GM13977 (cell line): ENCODE results near the gene ITIH2.

Experiments used
- DNase-seq: peaks from one replicate; pipeline ENCODE4 v3.0.0; 2012; ENCODE audit warnings: low spot score
- in situ Hi-C: fragments of 300-500 bp; cut with MboI; formaldehyde crosslinking; loops from one replicate; pipeline ENCODE4 v1.12.0; 2022; ENCODE audit warnings: low sequenced_read_pairs, low pct_unique_long_range_greater_than_20kb, mixed read lengths, inconsistent platforms; ENCODE audit not compliant: unreplicated experiment
- TF ChIP-seq, protein P1 (sequence below): IDR thresholded peaks from 2 replicates; pipeline ENCODE4 v1.5.1; 2012; ENCODE audit warnings: mild to moderate bottlenecking, control low read depth; ENCODE audit not compliant: insufficient read depth; ENCODE audit errors: extremely low read depth, missing control alignments

Gene ITIH2

DNA sequence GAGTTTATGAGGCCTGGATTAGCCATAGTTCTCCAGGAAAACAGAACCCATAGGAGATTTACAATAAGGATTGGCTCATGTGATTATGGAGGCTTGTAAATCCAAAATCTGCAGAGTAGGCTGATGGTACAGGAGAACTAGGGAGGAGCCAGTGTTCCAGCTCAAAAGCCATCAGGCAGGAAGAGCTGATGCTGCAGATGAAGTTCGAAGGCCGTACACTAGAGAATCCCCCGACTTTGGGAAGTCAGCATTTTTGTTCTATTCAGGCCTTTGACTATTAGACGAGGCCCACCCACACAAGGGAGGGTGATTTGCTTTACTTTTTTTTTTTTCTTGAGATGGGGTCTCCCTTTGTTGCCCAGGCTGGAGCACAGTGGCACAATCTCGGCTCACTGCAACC lies 47.1 kb downstream of the ITIH2 start:
- in situ Hi-C loops: no loop called here
- TF ChIP-seq, protein P1, sequence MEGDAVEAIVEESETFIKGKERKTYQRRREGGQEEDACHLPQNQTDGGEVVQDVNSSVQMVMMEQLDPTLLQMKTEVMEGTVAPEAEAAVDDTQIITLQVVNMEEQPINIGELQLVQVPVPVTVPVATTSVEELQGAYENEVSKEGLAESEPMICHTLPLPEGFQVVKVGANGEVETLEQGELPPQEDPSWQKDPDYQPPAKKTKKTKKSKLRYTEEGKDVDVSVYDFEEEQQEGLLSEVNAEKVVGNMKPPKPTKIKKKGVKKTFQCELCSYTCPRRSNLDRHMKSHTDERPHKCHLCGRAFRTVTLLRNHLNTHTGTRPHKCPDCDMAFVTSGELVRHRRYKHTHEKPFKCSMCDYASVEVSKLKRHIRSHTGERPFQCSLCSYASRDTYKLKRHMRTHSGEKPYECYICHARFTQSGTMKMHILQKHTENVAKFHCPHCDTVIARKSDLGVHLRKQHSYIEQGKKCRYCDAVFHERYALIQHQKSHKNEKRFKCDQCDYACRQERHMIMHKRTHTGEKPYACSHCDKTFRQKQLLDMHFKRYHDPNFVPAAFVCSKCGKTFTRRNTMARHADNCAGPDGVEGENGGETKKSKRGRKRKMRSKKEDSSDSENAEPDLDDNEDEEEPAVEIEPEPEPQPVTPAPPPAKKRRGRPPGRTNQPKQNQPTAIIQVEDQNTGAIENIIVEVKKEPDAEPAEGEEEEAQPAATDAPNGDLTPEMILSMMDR: no peak
- DNase-seq: no peak

DNA sequence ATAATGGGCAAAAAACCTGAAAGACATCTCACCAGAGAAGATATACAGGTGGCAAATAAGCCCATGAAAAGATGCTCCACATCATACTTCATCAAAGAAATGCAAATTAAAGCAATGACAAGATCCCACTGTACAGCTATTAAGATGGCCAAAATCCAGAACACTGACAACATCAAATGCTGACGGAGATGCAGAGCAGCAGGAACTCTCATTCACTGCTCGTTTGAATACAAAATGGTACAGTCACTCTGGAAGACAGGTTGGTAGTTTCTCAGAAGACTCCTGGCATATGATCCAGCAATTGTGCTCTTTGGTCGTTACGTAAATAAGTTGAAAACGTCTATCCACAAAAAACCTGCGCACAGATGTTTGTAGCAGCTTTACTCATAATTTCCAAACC lies 49.1 kb downstream of the ITIH2 start:
- TF ChIP-seq, protein P1: no peak
- in situ Hi-C loops: no loop called here
- no peak for DNase-seq

DNA sequence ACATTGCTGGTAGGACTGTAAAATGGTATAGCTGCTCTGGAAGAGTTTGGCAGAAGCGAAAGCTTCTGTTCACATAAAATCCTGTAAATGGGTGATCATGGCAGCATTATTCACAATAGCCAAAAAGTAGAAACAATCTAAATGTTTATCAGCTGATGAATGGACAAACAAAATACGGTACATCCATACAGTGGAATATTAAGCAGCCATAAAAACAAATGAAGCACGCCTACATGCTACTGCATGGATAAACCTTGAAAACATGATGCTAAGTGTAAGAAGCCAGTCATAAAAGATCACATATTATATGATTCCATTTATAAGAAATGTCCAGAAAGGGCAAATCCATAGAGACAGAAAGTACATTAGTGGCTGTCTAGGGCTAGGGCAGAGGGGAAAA lies 52.0 kb downstream of the ITIH2 start:
- in situ Hi-C loops: no loop called here
- no peak for DNase-seq
- TF ChIP-seq, protein P1: no peak

DNA sequence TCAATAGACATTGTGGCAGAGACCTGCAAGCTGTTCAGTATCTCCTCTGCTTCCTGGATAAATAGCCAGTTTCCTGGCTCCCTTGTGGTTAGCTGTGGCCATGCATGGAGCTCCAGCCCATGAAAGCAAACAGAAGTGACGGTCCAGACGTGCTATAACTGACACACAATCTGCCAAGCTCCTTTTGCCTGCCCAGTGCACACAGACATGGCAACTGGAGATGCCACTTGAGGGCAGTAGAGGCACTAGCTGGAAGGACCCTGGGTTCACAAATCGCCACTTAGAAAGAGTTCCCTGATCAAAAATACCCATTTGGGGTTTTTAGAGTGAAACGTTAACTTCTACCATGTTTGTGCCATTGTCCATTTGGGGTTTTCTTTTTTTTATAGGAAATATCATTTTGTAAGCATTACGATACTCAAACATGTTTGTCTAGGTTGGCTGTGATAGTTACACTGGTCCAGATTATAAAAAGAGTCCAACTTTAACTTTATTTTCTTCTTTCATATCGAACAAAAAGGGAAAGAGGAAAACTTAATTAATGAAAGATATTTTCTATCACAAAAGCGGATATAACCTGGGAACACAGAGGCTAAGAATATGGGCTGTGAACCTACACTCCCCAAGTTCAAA lies 53.4 kb downstream of the ITIH2 start:
- DNase-seq: no peak
- TF ChIP-seq, protein P1: peak; percentile 58
- in situ Hi-C loops: no loop called here

DNA sequence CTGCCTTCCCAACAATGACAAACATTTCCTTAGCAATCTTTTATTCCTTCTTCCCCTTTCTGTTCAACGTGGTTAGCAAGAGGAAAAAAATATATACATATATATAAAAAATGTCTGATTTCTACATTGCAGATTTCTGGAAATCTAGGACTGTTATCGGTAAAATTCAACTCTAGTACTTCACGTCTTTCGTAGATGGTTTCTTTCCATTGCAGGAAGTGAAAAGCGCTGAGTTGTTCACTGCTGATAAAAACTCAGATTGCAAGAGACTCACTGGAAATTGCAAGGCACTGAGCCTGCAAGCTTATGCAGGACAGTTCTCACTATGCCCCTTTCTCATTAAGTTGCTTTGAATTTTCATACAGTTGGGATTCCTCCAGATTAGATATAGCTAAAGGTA lies 60.8 kb downstream of the ITIH2 start:
- DNase-seq: no peak
- in situ Hi-C loops: no loop called here

DNA sequence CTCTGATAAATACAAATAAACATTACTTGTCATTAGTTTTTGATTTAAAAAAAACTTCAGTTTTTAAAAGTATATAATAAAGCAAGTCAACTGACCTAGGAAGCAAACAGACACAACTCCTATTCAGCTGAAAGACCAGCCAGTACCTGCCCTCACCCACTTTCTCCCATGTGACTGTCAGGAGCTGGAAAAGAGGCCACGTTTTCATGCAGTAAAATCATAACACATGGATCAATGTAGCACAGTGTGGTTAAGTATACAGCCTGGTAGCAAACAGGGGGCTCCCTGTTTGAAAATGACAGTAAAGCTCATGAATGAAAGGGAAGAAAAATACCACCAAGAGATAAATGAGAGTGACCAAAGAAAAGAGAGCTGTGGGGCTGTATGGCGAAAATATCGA lies 63.1 kb downstream of the ITIH2 start:
- in situ Hi-C loops: no loop called here
- TF ChIP-seq, protein P1: no peak
- DNase-seq: no peak

More for the DNA sequence above, 60.8 kb downstream of the ITIH2 start:
- TF ChIP-seq, protein P1: no peak

DNA sequence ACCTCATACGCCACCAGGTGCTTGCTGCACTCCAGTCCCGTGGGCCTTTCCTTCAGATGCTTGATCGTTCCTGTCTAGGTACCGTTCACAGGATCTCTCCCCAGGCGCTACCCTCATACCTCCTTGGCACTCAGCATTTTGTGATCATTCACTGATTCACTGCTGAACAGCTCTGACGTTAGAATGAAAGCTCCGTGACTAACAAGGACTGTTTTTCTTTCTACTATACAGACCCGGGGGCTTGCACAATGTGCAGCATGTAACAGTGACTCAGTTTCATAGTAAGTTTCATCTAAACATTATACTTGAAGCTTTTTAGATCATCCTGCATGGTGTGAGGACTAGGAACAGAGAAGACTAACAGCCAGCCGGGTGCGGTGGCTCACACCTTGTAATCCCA lies 64.1 kb downstream of the ITIH2 start:
- DNase-seq: no peak
- TF ChIP-seq, protein P1: no peak
- in situ Hi-C loops: no loop called here
